H1 (cell line): ENCODE results near the gene FCGR2B. TPM values are rescaled to one million over a fixed set of nuclear protein-coding genes. Genes with fewer than 3 reads are reported as not detected.
"Not testable (repeated sequence)": the region's sequence is repeated elsewhere in the genome, so short reads cannot be mapped to it uniquely, and the experiment has no call there.

Experiments
- CTCF ChIA-PET: fragments of 300-600 bp; sonication (Branson Sonifier 250); formaldehyde crosslinking; loops from one replicate; lab custom pipeline; 2021; ENCODE audit not compliant: partially characterized antibody; lab: Charles Lee
- POLR2A ChIA-PET: fragments of 300-600 bp; sonication (Branson Sonifier 250); formaldehyde crosslinking; loops from one replicate; lab custom pipeline; 2021; ENCODE audit warnings: inconsistent platforms; ENCODE audit not compliant: partially characterized antibody; lab: Charles Lee
- DNase-seq, 2 experiments: peaks; one replicate each; pipeline versions ENCODE4 v3.0.0 to v3.0.0-alpha.2; 2010 to 2022; ENCODE audit warnings: low spot score in 2 of 2, low read depth in 1 of 2, mixed read lengths in 1 of 2
- FAIRE-seq: peaks from 2 replicates; lab custom pipeline; 2011; peaks lifted over from hg19 to GRCh38; lab: Jason Lieb, UNC
- H2AFZ ChIP-seq: 2 replicates; pipeline ENCODE4 v1.8.1; 2012; ENCODE audit warnings: low read length, inconsistent platforms
- H2AK5ac ChIP-seq: 2 replicates; pipeline ENCODE4 v1.6.1; 2013; ENCODE audit warnings: low read depth, low read length
- H2BK120ac ChIP-seq: replicated peaks from 2 replicates; pipeline ENCODE3; 2013; ENCODE audit warnings: low read depth, low read length, inconsistent platforms
- H2BK12ac ChIP-seq: 2 replicates; pipeline ENCODE4 v1.6.1; 2013; ENCODE audit warnings: low read depth, low read length
- H2BK15ac ChIP-seq: 2 replicates; pipeline ENCODE4 v1.6.1; 2013; ENCODE audit warnings: low read length
- H2BK20ac ChIP-seq: 2 replicates; pipeline ENCODE4 v1.6.1; 2013; ENCODE audit warnings: low read length
- H2BK5ac ChIP-seq: 2 replicates; pipeline ENCODE4 v1.6.1; 2013; ENCODE audit warnings: low read depth, low read length
- H3K14ac ChIP-seq: 2 replicates; pipeline ENCODE4 v1.6.1; 2013; ENCODE audit warnings: inconsistent platforms; ENCODE audit not compliant: insufficient read length
- H3K18ac ChIP-seq: 2 replicates; pipeline ENCODE4 v1.6.1; 2013; ENCODE audit warnings: low read length; ENCODE audit errors: extremely low read depth
- H3K23ac ChIP-seq: 2 replicates; pipeline ENCODE4 v1.6.1; 2013; ENCODE audit warnings: inconsistent platforms; ENCODE audit not compliant: insufficient read length
- H3K23me2 ChIP-seq: 2 replicates; pipeline ENCODE4 v1.6.1; 2013; ENCODE audit warnings: low read depth, low read length
- H3K27ac ChIP-seq: 2 replicates; pipeline ENCODE4 v1.6.1; 2011; ENCODE audit warnings: low read depth, low read length, inconsistent platforms
- H3K27me3 ChIP-seq, 4 experiments: replicated peaks in 1 of 4; 1 replicate in 1 of 4; 2 replicates in 3 of 4; pipeline versions ENCODE4 v1.6.1 to v1.8.1; 2011 to 2013; ENCODE audit warnings: low read length in 3 of 4, mild to moderate bottlenecking in 3 of 4, inconsistent platforms in 2 of 4, mixed read lengths in 2 of 4, moderate library complexity in 1 of 4; ENCODE audit not compliant: control insufficient read depth in 3 of 4, insufficient read depth in 3 of 4; ENCODE audit errors: extremely low read depth in 1 of 4
- H3K36me3 ChIP-seq, 4 experiments: 2 replicates each; pipeline versions ENCODE4 v1.6.1 to v1.8.1; 2011 to 2013; ENCODE audit warnings: mild to moderate bottlenecking in 4 of 4, low read length in 3 of 4, moderate library complexity in 2 of 4, control low read depth in 1 of 4, inconsistent platforms in 1 of 4; ENCODE audit not compliant: insufficient read depth in 4 of 4, control insufficient read depth in 2 of 4
- H3K4ac ChIP-seq: replicated peaks from 2 replicates; pipeline ENCODE3; 2013; ENCODE audit warnings: low read length, low read depth, mixed read lengths, inconsistent platforms; ENCODE audit not compliant: insufficient read length
- H3K4me1 ChIP-seq, 4 experiments: replicated peaks in 1 of 4; 1 replicate in 1 of 4; 2 replicates in 3 of 4; pipeline versions ENCODE4 v1.6.1 to v1.8.1; 2011 to 2013; ENCODE audit warnings: low read length in 3 of 4, inconsistent platforms in 2 of 4, mixed read lengths in 1 of 4; ENCODE audit not compliant: insufficient read depth in 4 of 4, control insufficient read depth in 3 of 4
- H3K4me2 ChIP-seq, 2 experiments: 2 replicates each; pipeline versions ENCODE4 v1.6.1 to v1.8.1; 2011 to 2013; ENCODE audit warnings: low read depth in 2 of 2, low read length in 2 of 2, control low read depth in 1 of 2, inconsistent platforms in 1 of 2, mild to moderate bottlenecking in 1 of 2; ENCODE audit not compliant: insufficient read depth in 1 of 2
- H3K4me3 ChIP-seq, 4 experiments: fragments of 200-600, 300-600 bp in 1 of 4; sonication (generic), shearing (Covaris generic), sonication (Bioruptor Twin) in 1 of 4; 2 replicates each; pipeline versions ENCODE4 v1.5.1 to v1.8.1; 2011 to 2016; ENCODE audit warnings: low read length in 4 of 4, low read depth in 3 of 4, control low read depth in 2 of 4, inconsistent platforms in 2 of 4, mild to moderate bottlenecking in 2 of 4, mixed read lengths in 1 of 4, moderate library complexity in 1 of 4; ENCODE audit not compliant: insufficient read depth in 2 of 4; ENCODE audit errors: extremely low read depth in 1 of 4
- H3K56ac ChIP-seq: replicated peaks from 2 replicates; pipeline ENCODE3; 2013; ENCODE audit warnings: low read depth, mild to moderate bottlenecking, mixed read lengths, low read length, inconsistent platforms; ENCODE audit not compliant: insufficient read length
- H3K79me1 ChIP-seq: 2 replicates; pipeline ENCODE4 v1.6.1; 2013; ENCODE audit warnings: low read depth, low read length, control low read depth
- H3K79me2 ChIP-seq, 2 experiments: 2 replicates each; pipeline versions ENCODE4 v1.6.1 to v1.8.1; 2012 to 2013; ENCODE audit warnings: low read length in 2 of 2, mild to moderate bottlenecking in 2 of 2, inconsistent platforms in 1 of 2; ENCODE audit not compliant: insufficient read depth in 2 of 2, control insufficient read depth in 1 of 2
- H3K9ac ChIP-seq, 4 experiments: replicated peaks in 1 of 4; 1 replicate in 1 of 4; 2 replicates in 3 of 4; pipeline versions ENCODE4 v1.6.1 to v1.8.1; 2011 to 2013; ENCODE audit warnings: low read depth in 3 of 4, low read length in 3 of 4, control low read depth in 2 of 4, mild to moderate bottlenecking in 2 of 4, moderate library complexity in 2 of 4, inconsistent platforms in 1 of 4; ENCODE audit errors: extremely low read depth in 1 of 4
- H3K9me3 ChIP-seq, 2 experiments: 2 replicates each; pipeline versions ENCODE4 v1.6.1 to v1.8.1; 2012 to 2013; ENCODE audit warnings: mild to moderate bottlenecking in 2 of 2, moderate library complexity in 2 of 2, control low read depth in 1 of 2, inconsistent platforms in 1 of 2, low read depth in 1 of 2, low read length in 1 of 2, mixed read lengths in 1 of 2; ENCODE audit not compliant: insufficient read depth in 2 of 2
- H4K20me1 ChIP-seq, 2 experiments: replicated peaks in 1 of 2; 2 replicates each; pipeline versions ENCODE3 to v1.8.1; 2011 to 2013; ENCODE audit warnings: inconsistent platforms in 2 of 2, low read length in 2 of 2, mild to moderate bottlenecking in 1 of 2; ENCODE audit not compliant: insufficient read depth in 2 of 2, control insufficient read depth in 1 of 2
- H4K5ac ChIP-seq: 2 replicates; pipeline ENCODE4 v1.6.1; 2013; ENCODE audit warnings: low read length, low read depth, mixed read lengths, inconsistent platforms; ENCODE audit not compliant: insufficient read length
- H4K8ac ChIP-seq: 2 replicates; pipeline ENCODE4 v1.8.0; 2013; ENCODE audit warnings: mild to moderate bottlenecking, moderate library complexity, low read length, inconsistent platforms; ENCODE audit not compliant: insufficient read depth; ENCODE audit errors: extremely low read depth
- H4K91ac ChIP-seq: replicated peaks from 2 replicates; pipeline ENCODE3; 2013; ENCODE audit warnings: low read length, mixed read lengths, inconsistent platforms; ENCODE audit not compliant: insufficient read length
- ASH2L ChIP-seq: fragments of 200-600, 300-600 bp; sonication (generic); IDR thresholded peaks from one replicate; pipeline ENCODE4 v1.7.1; 2017; ENCODE audit warnings: low read length
- CEBPB ChIP-seq: IDR thresholded peaks from 2 replicates; pipeline ENCODE4 v1.6.1; 2012; ENCODE audit warnings: low read depth, low read length
- RBBP5 ChIP-seq: IDR thresholded peaks from 2 replicates; pipeline ENCODE4 v1.7.1; 2012; ENCODE audit warnings: low read depth, mild to moderate bottlenecking, inconsistent platforms, low read length, moderate library complexity, borderline replicate concordance
- TAF7 ChIP-seq: optimal IDR thresholded peaks from 2 replicates; pipeline ENCODE3; 2011; ENCODE audit warnings: low read depth, mild to moderate bottlenecking, inconsistent platforms, low read length, moderate library complexity, borderline replicate concordance
- TCF12 ChIP-seq: IDR thresholded peaks from 2 replicates; pipeline ENCODE4 v1.6.1; 2011; ENCODE audit warnings: low read depth, mild to moderate bottlenecking, low read length
- YY1 ChIP-seq: IDR thresholded peaks from 2 replicates; pipeline ENCODE4 v1.6.1; 2011; ENCODE audit warnings: low read depth, mild to moderate bottlenecking, low read length
- WGBS, 2 experiments: shearing (Covaris generic) in 1 of 2; methylation state at CpG; one replicate each; pipeline versions ENCODE4 v1.1.6 to v1.1.7; 2013 to 2015; ENCODE audit warnings: low lambda C conversion rate in 2 of 2, mixed read lengths in 2 of 2, inconsistent platforms in 1 of 2, low coverage in 1 of 2, missing lambda C conversion rate in 1 of 2; ENCODE audit not compliant: insufficient replicate concordance in 2 of 2, insufficient coverage in 1 of 2, insufficient read length in 1 of 2; ENCODE audit errors: extremely low coverage in 1 of 2, missing lambda C conversion rate in 1 of 2; 5-methylcytosine and 5-hydroxymethylcytosine counted together
- polyA plus RNA-seq, 7 experiments: library from polyadenylated mRNA; depleted of rRNA in 3 of 7; stranded (reverse) in 5 of 7; unstranded in 2 of 7; fragments of >200 nt in 5 of 7; fragments of 200-250 nt in 2 of 7; gene quantifications; 1 replicate in 5 of 7; 2 replicates in 1 of 7; 4 replicates in 1 of 7; pipeline versions ENCODE4 v1.2.1 to v1.2.3, GENCODE V29; 2011 to 2013; ENCODE audit warnings: missing spikeins in 2 of 7, mixed read lengths in 2 of 7
- total RNA-seq: library from RNA; stranded (reverse); fragmentation: NEBNext Ultra II Directional; extraction: Animal tissue kit (Norgen Biotek cat#: 25700); gene quantifications from 2 replicates; pipeline ENCODE4 v1.2.1, GENCODE V29; 2021
- TF ChIP-seq, protein P1 (sequence below): IDR thresholded peaks from 2 replicates; pipeline ENCODE4 v1.6.1; 2012; ENCODE audit warnings: low read length, inconsistent platforms

Gene FCGR2B
- total and polyA plus RNA-seq, 2 of the 8 experiments (the other 6 are each of a cell fraction or from before 2014, with no cell fraction given) = 0.05 TPM; not detected in 1

DNA sequence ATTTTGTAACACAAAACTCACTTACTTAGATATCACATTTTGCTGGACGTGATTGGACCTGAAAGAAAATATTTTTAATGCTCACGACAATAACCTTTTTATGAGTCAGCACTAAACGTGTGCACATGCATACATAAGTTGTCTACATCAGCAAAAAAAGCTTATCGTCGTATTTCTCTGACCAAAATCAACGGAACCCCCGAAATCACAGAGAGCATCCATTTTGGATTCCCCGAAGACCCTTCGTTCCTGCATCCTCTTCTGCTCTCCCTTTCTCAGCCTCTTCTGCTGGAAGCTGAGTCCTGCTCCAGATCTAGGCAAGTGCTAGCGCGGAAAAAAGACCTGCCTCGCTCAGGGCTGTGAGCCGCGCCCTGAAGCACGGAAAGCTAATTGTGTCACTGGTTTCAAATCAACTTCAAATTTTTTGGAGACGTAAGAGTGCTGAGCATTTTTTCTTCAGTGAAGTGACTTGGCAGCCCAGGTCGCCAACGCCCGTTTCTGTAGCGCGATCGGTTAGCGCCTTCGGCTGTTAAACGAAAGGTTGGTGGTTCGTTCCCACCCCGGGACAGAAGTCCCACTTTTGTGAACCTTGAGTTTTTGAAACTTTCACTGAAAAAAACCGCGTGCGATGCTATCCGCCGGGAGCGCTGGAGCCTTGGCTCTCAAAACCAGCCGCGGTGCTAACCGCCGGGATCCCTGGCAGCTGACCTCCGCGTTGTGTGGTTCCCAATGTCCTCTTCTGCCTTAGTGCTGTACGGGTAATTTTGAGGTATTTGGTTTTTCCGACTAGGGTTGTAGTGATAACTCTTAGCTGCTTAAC is 41.6 kb upstream of the FCGR2B start (continued):
- TF ChIP-seq TCF12 (0 out of 2 replicates have a peak, but pooled peaks have one; percentile 41), CEBPB (peak; percentile 40; the same call in 1 of the 2 replicates), YY1 (peak; percentile 55), ASH2L (peak; percentile 92), TAF7 (peak; percentile 29), RBBP5 (peak; percentile 95)
- TF ChIP-seq, protein P1, sequence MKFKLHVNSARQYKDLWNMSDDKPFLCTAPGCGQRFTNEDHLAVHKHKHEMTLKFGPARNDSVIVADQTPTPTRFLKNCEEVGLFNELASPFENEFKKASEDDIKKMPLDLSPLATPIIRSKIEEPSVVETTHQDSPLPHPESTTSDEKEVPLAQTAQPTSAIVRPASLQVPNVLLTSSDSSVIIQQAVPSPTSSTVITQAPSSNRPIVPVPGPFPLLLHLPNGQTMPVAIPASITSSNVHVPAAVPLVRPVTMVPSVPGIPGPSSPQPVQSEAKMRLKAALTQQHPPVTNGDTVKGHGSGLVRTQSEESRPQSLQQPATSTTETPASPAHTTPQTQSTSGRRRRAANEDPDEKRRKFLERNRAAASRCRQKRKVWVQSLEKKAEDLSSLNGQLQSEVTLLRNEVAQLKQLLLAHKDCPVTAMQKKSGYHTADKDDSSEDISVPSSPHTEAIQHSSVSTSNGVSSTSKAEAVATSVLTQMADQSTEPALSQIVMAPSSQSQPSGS = 0 out of 2 replicates have a peak, but pooled peaks have one; percentile 67

DNA sequence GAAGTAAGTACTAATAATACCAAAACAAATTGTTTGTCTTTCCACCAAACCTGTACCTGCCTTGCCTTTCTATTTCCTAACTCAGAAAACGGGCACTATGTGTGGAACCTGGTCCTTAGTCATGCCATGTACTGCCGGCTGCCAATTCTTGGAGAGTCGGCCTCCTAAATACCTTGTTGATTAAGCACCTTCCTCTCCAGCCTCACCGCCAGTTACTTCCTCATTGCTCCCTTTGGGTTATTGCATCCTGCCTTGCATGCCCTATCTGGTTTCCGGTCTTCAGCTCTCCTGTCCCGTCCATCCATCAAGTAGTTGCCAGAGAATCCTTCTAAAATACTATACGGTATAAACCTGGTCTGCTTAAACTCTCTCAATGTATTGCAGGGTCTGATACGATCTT is 40.9 kb upstream of the FCGR2B start:
- H3K9ac ChIP-seq, H3K9me3 ChIP-seq, H2BK12ac ChIP-seq, H3K23me2 ChIP-seq, H4K20me1 ChIP-seq, H3K27ac ChIP-seq, H2AK5ac ChIP-seq, H2BK120ac ChIP-seq, H3K56ac ChIP-seq, H3K4ac ChIP-seq, H4K5ac ChIP-seq, H2BK5ac ChIP-seq, H2BK15ac ChIP-seq, FAIRE-seq, H3K36me3 ChIP-seq, H3K18ac ChIP-seq, H3K27me3 ChIP-seq, H3K79me2 ChIP-seq, H3K4me1 ChIP-seq, DNase-seq, H3K79me1 ChIP-seq, H4K8ac ChIP-seq, CTCF ChIA-PET, H3K14ac ChIP-seq, H4K91ac ChIP-seq, H2BK20ac ChIP-seq, H3K23ac ChIP-seq: not testable (repeated sequence)
- peak overlapping the region in 2 of 4 experiments; percentile 2 to 63; a peak in 5 of 8 replicates for H3K4me3 ChIP-seq
- POLR2A ChIA-PET = interaction anchor here (1.8 kb wide), 1 partner anchor 10 kb away, joined by 7 read pairs; no protein-coding TSS in a partner anchor
- 68% methylated on average over 8 of the region's 8 CpGs; no CpG with 5 or more reads in 1 of the 2 experiments for WGBS, 2 experiments
- H3K4me2 ChIP-seq = peak overlapping the region; percentile 72 to 88; a peak in 2 of 4 replicates
- 0 out of 2 replicates have a peak overlapping the region, but pooled peaks have one; percentile 35 for H2AFZ ChIP-seq
